HCT116 (cell line): ENCODE measurements around the gene ITGAE. TPM values are rescaled to one million over a fixed set of nuclear protein-coding genes. Genes with fewer than 3 reads are reported as not detected.

Experiments
- ATAC-seq: fragments of 200-7000 bp; cut with Tn5 transposase; 2 replicates; pipeline ENCODE4 v1.9.1; 2020; ENCODE audit warnings: mild to moderate bottlenecking, moderate library complexity
- BruUV-seq: library from RNA; stranded (reverse); fragments of 400-500 nt; replicated peaks from 2 replicates; lab custom pipeline; 2021; lab: Mats Ljungman, UMichigan
- CTCF ChIA-PET: fragments of 300-600 bp; sonication (Branson Sonifier 250); formaldehyde crosslinking; loops from one replicate; lab custom pipeline; 2021; ENCODE audit warnings: antibody characterized with exemption; lab: Charles Lee
- POLR2A ChIA-PET: fragments of 300-600, 350-600 bp; sonication (Branson Sonifier 250); formaldehyde crosslinking; loops from one replicate; lab custom pipeline; 2021; ENCODE audit warnings: antibody characterized with exemption; lab: Charles Lee
- RAD21 ChIA-PET, 2 experiments: fragments of 300-600 bp; sonication (Branson Sonifier 250); formaldehyde crosslinking; loops; one replicate each; lab custom pipeline; 2023; ENCODE audit warnings: low total read pairs in 2 of 2; ENCODE audit not compliant: uncharacterized antibody in 2 of 2, unreplicated experiment in 2 of 2, low non-redundant PET in 1 of 2; lab: Charles Lee
- DNase-seq: peaks from one replicate; pipeline ENCODE4 v3.0.0-alpha.2; 2010; ENCODE audit warnings: low read depth, low spot score
- H2AFZ ChIP-seq: fragments of 200-600 bp; shearing (Covaris generic), sonication (generic); 2 replicates; pipeline ENCODE4 v1.6.1; 2017; ENCODE audit warnings: low read depth, mixed run types, mixed read lengths, antibody characterized with exemption, low read length; ENCODE audit not compliant: poor library complexity, severe bottlenecking
- H3K27ac ChIP-seq: 2 replicates; pipeline ENCODE4 v1.5.1; 2012; ENCODE audit warnings: low read depth, low read length
- H3K27me3 ChIP-seq: fragments of 200-600 bp; sonication (generic); 2 replicates; pipeline ENCODE4 v1.6.1; 2016; ENCODE audit warnings: mixed run types, low read length, mixed read lengths; ENCODE audit not compliant: insufficient read depth
- H3K36me3 ChIP-seq, 2 experiments: fragments of 200-500 bp in 1 of 2; fragments of 200-600 bp in 1 of 2; sonication (Bioruptor generic) in 1 of 2; sonication (generic) in 1 of 2; 2 replicates each; pipeline versions ENCODE4 v1.5.1 to v1.6.1; 2014 to 2016; ENCODE audit warnings: low read length in 2 of 2, inconsistent platforms in 1 of 2, mixed read lengths in 1 of 2, mixed run types in 1 of 2; ENCODE audit not compliant: insufficient read depth in 2 of 2, control insufficient read depth in 1 of 2
- H3K4me1 ChIP-seq, 2 experiments: fragments of 200-600 bp in 1 of 2; sonication (generic) in 1 of 2; 2 replicates each; pipeline versions ENCODE4 v1.5.1 to v1.6.1; 2012 to 2017; ENCODE audit warnings: low read length in 2 of 2, inconsistent platforms in 1 of 2, mild to moderate bottlenecking in 1 of 2, mixed read lengths in 1 of 2, mixed run types in 1 of 2, moderate library complexity in 1 of 2; ENCODE audit not compliant: insufficient read depth in 2 of 2, control insufficient read depth in 1 of 2
- H3K4me2 ChIP-seq: fragments of 200-600 bp; sonication (generic); 2 replicates; pipeline ENCODE4 v1.6.1; 2017; ENCODE audit warnings: mixed run types, low read length, mixed read lengths
- H3K4me3 ChIP-seq, 2 experiments: fragments of 200-600 bp in 1 of 2; sonication (generic) in 1 of 2; replicated peaks in 1 of 2; 2 replicates each; pipeline ENCODE4 v1.5.1; 2011 to 2016; ENCODE audit warnings: low read length in 2 of 2, control low read depth in 1 of 2, low read depth in 1 of 2, mild to moderate bottlenecking in 1 of 2, mixed read lengths in 1 of 2, mixed run types in 1 of 2
- H3K79me2 ChIP-seq: fragments of 200-600 bp; sonication (generic); 2 replicates; pipeline ENCODE4 v1.6.1; 2017; ENCODE audit warnings: mild to moderate bottlenecking, mixed run types, low read length, moderate library complexity, mixed read lengths; ENCODE audit not compliant: insufficient read depth
- H3K9ac ChIP-seq: fragments of 200-600 bp; sonication (generic); 2 replicates; pipeline ENCODE4 v1.6.1; 2016; ENCODE audit warnings: low read length, mixed read lengths
- H3K9me2 ChIP-seq: fragments of 200-600 bp; sonication (generic), shearing (Covaris generic); 2 replicates; pipeline ENCODE4 v1.6.1; 2017; ENCODE audit warnings: mixed run types, mild to moderate bottlenecking, moderate library complexity; ENCODE audit not compliant: insufficient read depth
- H3K9me3 ChIP-seq, 2 experiments: fragments of 200-500 bp in 1 of 2; fragments of 200-600 bp in 1 of 2; sonication (Bioruptor generic) in 1 of 2; sonication (generic) in 1 of 2; 2 replicates each; pipeline ENCODE4 v1.6.1; 2014 to 2017; ENCODE audit warnings: low read length in 2 of 2, mixed read lengths in 2 of 2, inconsistent platforms in 1 of 2, low read depth in 1 of 2, mild to moderate bottlenecking in 1 of 2, mixed run types in 1 of 2, moderate library complexity in 1 of 2; ENCODE audit not compliant: control insufficient read depth in 1 of 2, insufficient read depth in 1 of 2
- H4K20me1 ChIP-seq: fragments of 200-600 bp; sonication (generic), shearing (Covaris generic); 2 replicates; pipeline ENCODE4 v1.6.1; 2017; ENCODE audit warnings: mixed run types, mild to moderate bottlenecking, moderate library complexity; ENCODE audit not compliant: insufficient read depth
- CBX3 ChIP-seq: IDR thresholded peaks from 2 replicates; pipeline ENCODE4 v1.6.1; 2012; ENCODE audit warnings: low read depth
- EGR1 ChIP-seq: IDR thresholded peaks from 2 replicates; pipeline ENCODE4 v1.6.1; 2012; ENCODE audit warnings: low read depth
- POLR2A ChIP-seq: IDR thresholded peaks from 2 replicates; pipeline ENCODE4 v1.7.0; 2011; ENCODE audit warnings: borderline replicate concordance; ENCODE audit not compliant: insufficient read depth, insufficient read length; ENCODE audit errors: extremely low read depth
- POLR2AphosphoS5 ChIP-seq: IDR thresholded peaks from 2 replicates; pipeline ENCODE4 v1.6.1; 2011; ENCODE audit warnings: mild to moderate bottlenecking, low read depth, low read length, moderate library complexity
- RAD21 ChIP-seq: IDR thresholded peaks from 2 replicates; pipeline ENCODE4 v1.6.1; 2012; ENCODE audit warnings: low read depth, mild to moderate bottlenecking
- REST ChIP-seq: IDR thresholded peaks from 2 replicates; pipeline ENCODE4 v1.6.1; 2012; ENCODE audit warnings: low read depth
- SIN3A ChIP-seq: IDR thresholded peaks from 2 replicates; pipeline ENCODE4 v1.6.1; 2012; ENCODE audit warnings: low read depth
- SP1 ChIP-seq: IDR thresholded peaks from 2 replicates; pipeline ENCODE4 v1.6.1; 2012; ENCODE audit warnings: low read depth
- TCF7L2 ChIP-seq: IDR thresholded peaks from 2 replicates; pipeline ENCODE4 v1.7.0; 2011; ENCODE audit warnings: borderline replicate concordance, inconsistent platforms; ENCODE audit not compliant: insufficient read depth, insufficient read length; ENCODE audit errors: extremely low read depth
- YY1 ChIP-seq: IDR thresholded peaks from 2 replicates; pipeline ENCODE4 v1.6.1; 2011; ENCODE audit warnings: low read length, low read depth, moderate library complexity, mild to moderate bottlenecking; ENCODE audit not compliant: insufficient replicate concordance; ENCODE audit errors: extremely low read depth
- ZBTB33 ChIP-seq: IDR thresholded peaks from 2 replicates; pipeline ENCODE4 v1.6.1; 2011; ENCODE audit warnings: mild to moderate bottlenecking, low read length, moderate library complexity; ENCODE audit not compliant: insufficient replicate concordance; ENCODE audit errors: extremely low read depth
- ZFX ChIP-seq: fragments of 450-650 bp; IDR thresholded peaks from 2 replicates; pipeline ENCODE4 v1.6.1; 2017
- intact Hi-C: fragments of 100-400 bp; cut with micrococcal nuclease; formaldehyde crosslinking; loops from 2 replicates; pipeline ENCODE4 v1.10.0; 2022
- total RNA-seq: library from RNA; stranded (reverse); gene quantifications from one replicate; pipeline ENCODE4 v1.2.1, GENCODE V29; 2021; ENCODE audit not compliant: unreplicated experiment
- TF ChIP-seq, protein P1 (sequence below), 3 experiments: fragments of 200-600 bp in 1 of 3; sonication (generic) in 1 of 3; IDR thresholded peaks in 2 of 3; conservative IDR thresholded peaks in 1 of 3; 2 replicates each; pipeline ENCODE4 v1.5.1; 2012 to 2017; ENCODE audit warnings: low read depth in 2 of 3, low read length in 2 of 3, antibody characterized with exemption in 1 of 3, borderline replicate concordance in 1 of 3, control low read depth in 1 of 3, mild to moderate bottlenecking in 1 of 3, mixed read lengths in 1 of 3, mixed run types in 1 of 3, moderate library complexity in 1 of 3; ENCODE audit not compliant: insufficient read depth in 1 of 3
- TF ChIP-seq, protein P2 (sequence below): IDR thresholded peaks from 2 replicates; pipeline ENCODE4 v1.6.1; 2012

The ITGAE gene
- total RNA-seq, 1 experiment from 2014 or later = 19.9 TPM

DNA sequence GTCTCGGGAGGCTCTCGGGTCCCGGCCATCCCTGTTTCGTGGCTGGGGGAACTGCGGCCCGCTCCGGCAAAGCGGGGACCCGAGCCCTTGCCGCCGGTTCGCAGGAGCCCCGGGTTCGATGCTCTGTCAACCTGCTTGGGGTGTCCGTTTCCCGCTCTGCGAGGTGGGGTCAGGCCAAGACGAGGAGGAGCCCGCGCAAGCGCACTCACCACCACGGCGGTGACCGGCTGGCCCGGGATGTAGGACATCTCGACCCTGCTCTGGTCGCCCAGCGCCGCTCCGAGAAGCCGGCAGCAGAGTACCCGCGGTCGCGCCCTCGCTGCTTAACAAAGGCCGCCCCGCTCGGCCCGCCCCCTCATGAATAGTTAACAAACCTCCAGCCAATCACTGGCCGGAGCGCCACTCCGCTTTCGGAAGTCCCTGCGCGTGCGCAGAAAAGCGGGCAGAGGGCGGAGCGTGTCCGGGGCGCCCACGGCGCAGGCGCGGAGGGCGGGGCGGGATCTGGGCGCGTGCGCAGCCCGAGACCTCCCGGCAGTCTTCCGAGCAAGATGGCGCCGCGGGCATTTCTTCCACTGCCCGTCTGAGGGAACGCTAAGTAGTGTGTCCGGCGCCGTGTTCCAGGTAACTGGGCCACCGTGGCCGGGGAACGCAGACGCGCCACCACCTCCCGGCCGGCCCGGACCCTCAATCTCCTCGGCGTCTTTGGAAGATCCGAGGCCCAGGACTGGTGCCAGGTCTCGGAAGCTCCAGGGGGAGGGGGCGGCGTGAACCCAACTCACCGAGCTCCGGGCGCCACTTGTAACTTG lies 132.5 kb downstream of the ITGAE start, which contains the start of the genes EMC6 and TAX1BP3:
EMC6 (plus strand) TSS at position 534 of the 806 bp plus-strand sequence. CDS start 335 bp downstream, outside the sequence.
TAX1BP3 (minus strand) TSS at position 300 of the 806 bp plus-strand sequence; CDS start at position 248, 52 bp downstream.
- Histone ChIP-seq H3K27me3 (no peaks in the 10 kb centered on the region), H3K9me2 (no peaks in the 10 kb centered on the region), H3K4me3 (peak within 1 kb of the TSS; percentile 74 to 96), H3K9me3 (no peaks in the 10 kb centered on the region), H4K20me1 (no peaks in the 10 kb centered on the region; the same call in 1 of the 2 replicates), H3K9ac (peak within 1 kb of the TSS; percentile 97), H3K4me2 (peak within 1 kb of the TSS; percentile 74), H3K79me2 (peaks cover 42% of the 10 kb centered on the region), H3K4me1 (peaks cover 8 to 20% of the 10 kb centered on the region in 2 experiments), H3K36me3 (no peaks in the 10 kb centered on the region), H3K27ac (peak within 1 kb of the TSS; percentile 97), H2AFZ (no peak within 1 kb of the TSS)
- BruUV-seq = no TSS peak
- DNase-seq (peak; percentile 93), ATAC-seq (peak; percentile 91)
- intact Hi-C loops = no loop called here
- TF ChIP-seq, protein P1, sequence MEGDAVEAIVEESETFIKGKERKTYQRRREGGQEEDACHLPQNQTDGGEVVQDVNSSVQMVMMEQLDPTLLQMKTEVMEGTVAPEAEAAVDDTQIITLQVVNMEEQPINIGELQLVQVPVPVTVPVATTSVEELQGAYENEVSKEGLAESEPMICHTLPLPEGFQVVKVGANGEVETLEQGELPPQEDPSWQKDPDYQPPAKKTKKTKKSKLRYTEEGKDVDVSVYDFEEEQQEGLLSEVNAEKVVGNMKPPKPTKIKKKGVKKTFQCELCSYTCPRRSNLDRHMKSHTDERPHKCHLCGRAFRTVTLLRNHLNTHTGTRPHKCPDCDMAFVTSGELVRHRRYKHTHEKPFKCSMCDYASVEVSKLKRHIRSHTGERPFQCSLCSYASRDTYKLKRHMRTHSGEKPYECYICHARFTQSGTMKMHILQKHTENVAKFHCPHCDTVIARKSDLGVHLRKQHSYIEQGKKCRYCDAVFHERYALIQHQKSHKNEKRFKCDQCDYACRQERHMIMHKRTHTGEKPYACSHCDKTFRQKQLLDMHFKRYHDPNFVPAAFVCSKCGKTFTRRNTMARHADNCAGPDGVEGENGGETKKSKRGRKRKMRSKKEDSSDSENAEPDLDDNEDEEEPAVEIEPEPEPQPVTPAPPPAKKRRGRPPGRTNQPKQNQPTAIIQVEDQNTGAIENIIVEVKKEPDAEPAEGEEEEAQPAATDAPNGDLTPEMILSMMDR (IDR thresholded peaks at IDR 0.05 in 2 of 3, conservative IDR thresholded peaks at IDR 0.05 in 1 of 3; ENCODE audit: borderline replicate concordance in 1 of 3, insufficient read depth in 1 of 3, low read depth in 2 of 3, low read length in 2 of 3) = no peak
- TF ChIP-seq POLR2AphosphoS5 (peak; percentile 92), YY1 (peak; percentile 93), CBX3 (no peak), SP1 (peak; percentile 58), TCF7L2 (peak; percentile 57), RAD21 (no peak), POLR2A (peak; percentile 96), ZBTB33 (no peak), ZFX (peak; percentile 64; the same call in 1 of the 2 replicates), EGR1 (peak; percentile 38), REST (no peak), SIN3A (peak; percentile 33; the same call in 1 of the 2 replicates)
- TF ChIP-seq, protein P2, sequence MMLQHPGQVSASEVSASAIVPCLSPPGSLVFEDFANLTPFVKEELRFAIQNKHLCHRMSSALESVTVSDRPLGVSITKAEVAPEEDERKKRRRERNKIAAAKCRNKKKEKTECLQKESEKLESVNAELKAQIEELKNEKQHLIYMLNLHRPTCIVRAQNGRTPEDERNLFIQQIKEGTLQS = no peak
- ChIA-PET CTCF (interaction anchor here (2.8 kb wide), 1 partner anchor 15 kb away, joined by 11 read pairs; no protein-coding TSS in a partner anchor), POLR2A (interaction anchor here (0.7 to 1.8 kb wide), 4 partner anchors 9 to 92 kb away, joined by 3 to 5 read pairs (median 3); partner anchors contain the start of genes CTNS and SHPK), RAD21 (no interaction called here)
